GM12892 (cell line): Measurements from ENCODE around the gene FEM1B.

Experiments used
- POLR2A ChIP-seq: IDR thresholded peaks from 2 replicates; pipeline ENCODE4 v1.6.1; 2011; ENCODE audit warnings: low read depth, low read length, control low read depth
- TAF1 ChIP-seq: IDR thresholded peaks from 2 replicates; pipeline ENCODE4 v1.6.1; 2011; ENCODE audit warnings: low read depth, mild to moderate bottlenecking, control low read depth, low read length, borderline replicate concordance

- no peak for TF ChIP-seq POLR2A
- no peak for TF ChIP-seq TAF1
Observed at GRCh38 chr15:68277131-68277602, 378 bp upstream of the FEM1B start.
